AG04449 (cell line): ENCODE measurements around the gene HARS2.
A peak's percentile ranks its signal among the peaks of the same experiment; 100 is the strongest.
"Not testable (repeated sequence)": the region's sequence is repeated elsewhere in the genome, so short reads cannot be mapped to it uniquely, and the experiment has no call there.

Experiments
- CTCF ChIA-PET: fragments of 350-600 bp; formaldehyde crosslinking; extraction: SDS; loops from one replicate; lab custom pipeline; 2021; ENCODE audit warnings: antibody characterized with exemption; lab: Yijun Ruan, JAX
- POLR2A ChIA-PET: fragments of 400-600, 350-600 bp; formaldehyde crosslinking; extraction: SDS; loops from one replicate; lab custom pipeline; 2020; ENCODE audit warnings: antibody characterized with exemption, inconsistent platforms; lab: Yijun Ruan, JAX
- DNase-seq: peaks from one replicate; pipeline ENCODE4 v3.0.0-alpha.2; 2010; ENCODE audit warnings: low read depth, low spot score
- H3K4me3 ChIP-seq: 2 replicates; pipeline ENCODE4 v1.5.1; 2011; ENCODE audit warnings: low read depth, mild to moderate bottlenecking, control low read depth, low read length
- TF ChIP-seq, protein P1 (sequence below): IDR thresholded peaks from one replicate; pipeline ENCODE4 v1.5.1; 2011; ENCODE audit warnings: mild to moderate bottlenecking, moderate library complexity, low read length, control low read depth, inconsistent platforms; ENCODE audit not compliant: insufficient read depth; ENCODE audit errors: missing control alignments

HARS2 gene

GRCh38 chr5:140713562-140714094 is 22.4 kb downstream of the HARS2 start:
- H3K4me3 ChIP-seq: no peak overlapping the region
- TF ChIP-seq, protein P1, sequence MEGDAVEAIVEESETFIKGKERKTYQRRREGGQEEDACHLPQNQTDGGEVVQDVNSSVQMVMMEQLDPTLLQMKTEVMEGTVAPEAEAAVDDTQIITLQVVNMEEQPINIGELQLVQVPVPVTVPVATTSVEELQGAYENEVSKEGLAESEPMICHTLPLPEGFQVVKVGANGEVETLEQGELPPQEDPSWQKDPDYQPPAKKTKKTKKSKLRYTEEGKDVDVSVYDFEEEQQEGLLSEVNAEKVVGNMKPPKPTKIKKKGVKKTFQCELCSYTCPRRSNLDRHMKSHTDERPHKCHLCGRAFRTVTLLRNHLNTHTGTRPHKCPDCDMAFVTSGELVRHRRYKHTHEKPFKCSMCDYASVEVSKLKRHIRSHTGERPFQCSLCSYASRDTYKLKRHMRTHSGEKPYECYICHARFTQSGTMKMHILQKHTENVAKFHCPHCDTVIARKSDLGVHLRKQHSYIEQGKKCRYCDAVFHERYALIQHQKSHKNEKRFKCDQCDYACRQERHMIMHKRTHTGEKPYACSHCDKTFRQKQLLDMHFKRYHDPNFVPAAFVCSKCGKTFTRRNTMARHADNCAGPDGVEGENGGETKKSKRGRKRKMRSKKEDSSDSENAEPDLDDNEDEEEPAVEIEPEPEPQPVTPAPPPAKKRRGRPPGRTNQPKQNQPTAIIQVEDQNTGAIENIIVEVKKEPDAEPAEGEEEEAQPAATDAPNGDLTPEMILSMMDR: no peak
- DNase-seq: no peak
- CTCF ChIA-PET: no interaction called here
- POLR2A ChIA-PET: no interaction called here

GRCh38 chr5:140716238-140716637 is 25.0 kb downstream of the HARS2 start:
- CTCF ChIA-PET: interaction anchor here (2.0 kb wide), 1 partner anchor 356 kb away, joined by 5 read pairs; the partner anchor contains the start of gene SLC4A9
- H3K4me3 ChIP-seq, DNase-seq, POLR2A ChIA-PET: not testable (repeated sequence)

- DNase-seq: no peak
- H3K4me3 ChIP-seq: peak overlapping the region; percentile 34; the same call in 1 of the 2 replicates
- ChIA-PET CTCF (interaction anchor here (0.6 to 4.9 kb wide), 5 partner anchors 346 to 474 kb away, joined by 3 to 57 read pairs (median 6); partner anchors contain the start of gene SLC4A9), POLR2A (interaction anchor here (0.6 to 1.3 kb wide), 5 partner anchors 9 to 318 kb away, joined by 3 to 4 read pairs (median 3); partner anchors contain the start of genes HARS1 and ZMAT2)
- TF ChIP-seq, protein P1: no peak
Measured at GRCh38 chr5:140718266-140718592, 27.0 kb downstream of the HARS2 start.

GRCh38 chr5:140720738-140721137 is 29.5 kb downstream of the HARS2 start:
- CTCF ChIA-PET: interaction anchor here (0.6 to 4.9 kb wide), 8 partner anchors 9 to 478 kb away, joined by 3 to 57 read pairs (median 10); partner anchors contain the start of gene SLC4A9
- H3K4me3 ChIP-seq, DNase-seq, POLR2A ChIA-PET: not testable (repeated sequence)

- CTCF ChIA-PET: interaction anchor here (0.9 to 4.9 kb wide), 5 partner anchors 10 to 479 kb away, joined by 3 to 57 read pairs (median 20); partner anchors contain the start of gene SLC4A9
- H3K4me3 ChIP-seq, POLR2A ChIA-PET, DNase-seq: not testable (repeated sequence)
Measured at GRCh38 chr5:140721395-140721794, 30.1 kb downstream of the HARS2 start.

- DNase-seq: peak; percentile 76
- ChIA-PET POLR2A (interaction anchor here (0.6 kb wide), 1 partner anchor 78 kb away, joined by 5 read pairs; the partner anchor contains the start of genes IK and NDUFA2), CTCF (interaction anchor here (1.1 to 1.9 kb wide), 4 partner anchors 179 to 374 kb away, joined by 4 to 6 read pairs (median 4); partner anchors contain the start of gene EIF4EBP3)
- TF ChIP-seq, protein P1: no peak
- H3K4me3 ChIP-seq: peak overlapping the region; percentile 63
Measured at GRCh38 chr5:140725799-140726471, 34.7 kb downstream of the HARS2 start.

- DNase-seq: no peak
- no peak overlapping the region for H3K4me3 ChIP-seq
- ChIA-PET POLR2A (no interaction called here), CTCF (interaction anchor here (0.5 kb wide), 1 partner anchor 40 kb away, joined by 3 read pairs; no protein-coding TSS in a partner anchor)
- TF ChIP-seq, protein P1: no peak
Measured at GRCh38 chr5:140733098-140733497, 41.8 kb downstream of the HARS2 start.
